Smooth muscle cell (in vitro differentiated cells): ENCODE data around the gene COX5A. TPM values are rescaled to one million over a fixed set of nuclear protein-coding genes. Genes with fewer than 3 reads are reported as not detected.
"Not testable (repeated sequence)": the region's sequence is repeated elsewhere in the genome, so short reads cannot be mapped to it uniquely, and the experiment has no call there.

Source experiments
- DNase-seq: peaks from one replicate; lab custom pipeline; 2025; ENCODE audit not compliant: unreplicated experiment; lab: John Stamatoyannopoulos, UW
- H2AFZ ChIP-seq: fragments of 200-600 bp; sonication (generic); 2 replicates; pipeline ENCODE4 v1.6.0; 2016; ENCODE audit warnings: antibody characterized with exemption, low read depth, mild to moderate bottlenecking
- H3F3A ChIP-seq: fragments of 200-600 bp; sonication (generic); 2 replicates; pipeline ENCODE4 v1.6.0; 2017; ENCODE audit warnings: antibody characterized with exemption, low read depth
- H3K27ac ChIP-seq: fragments of 200-600 bp; sonication (generic); 2 replicates; pipeline ENCODE4 v1.5.1; 2016; ENCODE audit warnings: low read depth, mild to moderate bottlenecking
- H3K27me3 ChIP-seq: fragments of 200-600 bp; sonication (generic); 2 replicates; pipeline ENCODE4 v1.6.1; 2016; ENCODE audit warnings: low read depth, mild to moderate bottlenecking
- H3K36me3 ChIP-seq: fragments of 200-600 bp; sonication (generic); 2 replicates; pipeline ENCODE4 v1.5.1; 2016; ENCODE audit warnings: low read depth
- H3K4me1 ChIP-seq: fragments of 200-600 bp; sonication (generic); 2 replicates; pipeline ENCODE4 v1.5.1; 2016; ENCODE audit warnings: low read depth
- H3K4me2 ChIP-seq: fragments of 200-600 bp; sonication (generic); 2 replicates; pipeline ENCODE4 v1.6.0; 2016; ENCODE audit warnings: mild to moderate bottlenecking
- H3K4me3 ChIP-seq: fragments of 200-600 bp; sonication (generic); 2 replicates; pipeline ENCODE4 v1.5.1; 2016; ENCODE audit warnings: mild to moderate bottlenecking
- H3K79me2 ChIP-seq: fragments of 200-600 bp; sonication (generic); 2 replicates; pipeline ENCODE4 v1.6.0; 2016; ENCODE audit warnings: low read depth, mild to moderate bottlenecking
- H3K9ac ChIP-seq: fragments of 200-600 bp; sonication (generic); 2 replicates; pipeline ENCODE4 v1.6.0; 2016; ENCODE audit warnings: low read depth
- H3K9me3 ChIP-seq: fragments of 200-600 bp; sonication (generic); replicated peaks from 2 replicates; pipeline ENCODE4 v1.5.1; 2016; ENCODE audit warnings: low read depth
- H4K20me1 ChIP-seq: fragments of 200-600 bp; sonication (generic); 2 replicates; pipeline ENCODE4 v1.6.0; 2016; ENCODE audit warnings: low read depth
- WGBS: methylation state at CpG from one replicate; pipeline ENCODE4 v1.1.7; 2016; ENCODE audit warnings: low lambda C conversion rate; 5-methylcytosine and 5-hydroxymethylcytosine counted together
- polyA plus RNA-seq: library from polyadenylated mRNA; unstranded; fragments of >200 nt; fragmentation: Nextera tagmentation; extraction: Ambion mirVana; gene quantifications from 2 replicates; pipeline ENCODE4 v1.2.1, GENCODE V29; 2016
- total RNA-seq: library from RNA; depleted of rRNA; stranded (reverse); fragments of >200 nt; gene quantifications from 2 replicates; pipeline ENCODE4 v1.2.3, GENCODE V29; 2014
- TF ChIP-seq, protein P1 (sequence below): fragments of 200-600 bp; sonication (generic); IDR thresholded peaks from 2 replicates; pipeline ENCODE4 v1.5.1; 2017; ENCODE audit warnings: borderline replicate concordance, mild to moderate bottlenecking, antibody characterized with exemption; ENCODE audit not compliant: insufficient read depth, poor library complexity, severe bottlenecking

The COX5A gene
- total and polyA plus RNA-seq, 2 experiments from 2014 or later: 154 to 325 TPM

GRCh38 chr15:74917676-74918075, 20.2 kb downstream of the COX5A start:
- Histone ChIP-seq H3K4me1 (no peaks in the 10 kb centered on the region), H3K9ac (no peak overlapping the region), H2AFZ (no peak overlapping the region), H3K27me3 (no peaks in the 10 kb centered on the region), H3K4me3 (no peak overlapping the region), H3F3A (no peaks in the 10 kb centered on the region), H3K4me2 (no peak overlapping the region), H3K9me3 (no peaks in the 10 kb centered on the region), H4K20me1 (no peaks in the 10 kb centered on the region), H3K79me2 (no peaks in the 10 kb centered on the region), H3K27ac (no peak overlapping the region), H3K36me3 (peaks cover 17% of the 10 kb centered on the region)
- no peak for DNase-seq
- TF ChIP-seq, protein P1, sequence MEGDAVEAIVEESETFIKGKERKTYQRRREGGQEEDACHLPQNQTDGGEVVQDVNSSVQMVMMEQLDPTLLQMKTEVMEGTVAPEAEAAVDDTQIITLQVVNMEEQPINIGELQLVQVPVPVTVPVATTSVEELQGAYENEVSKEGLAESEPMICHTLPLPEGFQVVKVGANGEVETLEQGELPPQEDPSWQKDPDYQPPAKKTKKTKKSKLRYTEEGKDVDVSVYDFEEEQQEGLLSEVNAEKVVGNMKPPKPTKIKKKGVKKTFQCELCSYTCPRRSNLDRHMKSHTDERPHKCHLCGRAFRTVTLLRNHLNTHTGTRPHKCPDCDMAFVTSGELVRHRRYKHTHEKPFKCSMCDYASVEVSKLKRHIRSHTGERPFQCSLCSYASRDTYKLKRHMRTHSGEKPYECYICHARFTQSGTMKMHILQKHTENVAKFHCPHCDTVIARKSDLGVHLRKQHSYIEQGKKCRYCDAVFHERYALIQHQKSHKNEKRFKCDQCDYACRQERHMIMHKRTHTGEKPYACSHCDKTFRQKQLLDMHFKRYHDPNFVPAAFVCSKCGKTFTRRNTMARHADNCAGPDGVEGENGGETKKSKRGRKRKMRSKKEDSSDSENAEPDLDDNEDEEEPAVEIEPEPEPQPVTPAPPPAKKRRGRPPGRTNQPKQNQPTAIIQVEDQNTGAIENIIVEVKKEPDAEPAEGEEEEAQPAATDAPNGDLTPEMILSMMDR: no peak
- WGBS: 87% methylated on average over 6 of the region's 6 CpGs

DNA sequence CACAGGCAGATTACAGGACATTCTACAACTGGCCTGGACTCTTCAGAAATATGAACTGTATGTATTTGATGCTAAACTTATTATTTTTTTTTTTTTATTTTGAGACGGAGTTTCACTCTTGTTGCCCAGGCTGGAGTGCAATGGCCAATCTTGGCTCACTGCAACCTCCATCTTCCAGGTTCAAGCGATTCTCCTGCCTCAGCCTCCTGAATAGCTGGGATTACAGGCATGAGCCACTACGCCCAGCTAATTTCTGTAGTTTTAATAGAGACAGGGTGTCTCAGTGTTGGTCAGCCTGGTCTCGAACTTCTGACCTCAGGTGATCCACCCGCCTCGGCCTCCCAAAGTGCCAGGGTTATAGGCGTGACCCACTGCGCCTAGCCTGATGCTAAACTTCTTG, 24.1 kb downstream of the COX5A start:
- WGBS: 99% methylated on average over 8 of the region's 8 CpGs

GRCh38 chr15:74913041-74913440, 24.8 kb downstream of the COX5A start:
- Histone ChIP-seq H2AFZ (no peak overlapping the region), H4K20me1 (no peaks in the 10 kb centered on the region), H3K9ac (no peak overlapping the region), H3K36me3 (no peaks in the 10 kb centered on the region), H3K4me1 (no peaks in the 10 kb centered on the region), H3K79me2 (no peaks in the 10 kb centered on the region), H3K9me3 (no peaks in the 10 kb centered on the region), H3K27ac (no peak overlapping the region), H3K4me2 (no peak overlapping the region), H3F3A (no peaks in the 10 kb centered on the region), H3K4me3 (no peak overlapping the region), H3K27me3 (no peaks in the 10 kb centered on the region)
- TF ChIP-seq, protein P1: no peak
- DNase-seq: no peak
- WGBS: 96% methylated on average over 9 of the region's 9 CpGs

More for the DNA sequence above, 24.1 kb downstream of the COX5A start:
- not testable (repeated sequence) for H3K27ac ChIP-seq, H3K9ac ChIP-seq, H3K36me3 ChIP-seq, H3K27me3 ChIP-seq, DNase-seq, H3K9me3 ChIP-seq, H3K4me2 ChIP-seq, H4K20me1 ChIP-seq, H2AFZ ChIP-seq, H3K4me3 ChIP-seq, H3F3A ChIP-seq, H3K4me1 ChIP-seq, H3K79me2 ChIP-seq

DNA sequence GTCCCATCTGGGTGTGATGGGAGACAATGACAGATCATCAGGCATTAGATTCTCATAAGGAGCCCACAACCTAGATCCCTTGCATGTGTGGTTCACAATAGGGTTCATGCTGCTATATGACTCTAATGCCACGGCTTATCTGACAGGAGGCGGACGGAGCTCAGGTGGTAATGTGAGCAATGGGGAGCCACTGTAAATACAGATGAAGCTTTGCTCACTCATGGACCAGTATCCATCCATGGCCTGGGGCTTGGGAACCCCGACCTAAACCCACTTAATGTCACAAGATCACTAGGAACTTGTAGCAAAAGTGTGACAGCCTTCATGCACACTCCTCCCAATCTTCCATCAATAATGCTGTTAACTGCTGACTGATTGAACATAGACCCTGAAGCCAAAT, 29.2 kb downstream of the COX5A start:
- Histone ChIP-seq H3K4me1 (peaks cover 11% of the 10 kb centered on the region), H3F3A (peaks cover 5% of the 10 kb centered on the region), H3K9ac (no peak overlapping the region), H3K27ac (no peak overlapping the region), H4K20me1 (peaks cover 7% of the 10 kb centered on the region), H3K27me3 (no peaks in the 10 kb centered on the region), H3K4me3 (no peak overlapping the region), H3K79me2 (peaks cover 19% of the 10 kb centered on the region), H3K9me3 (no peaks in the 10 kb centered on the region), H3K36me3 (no peaks in the 10 kb centered on the region), H2AFZ (no peak overlapping the region), H3K4me2 (no peak overlapping the region)
- WGBS: 97% methylated on average over 4 of the region's 4 CpGs
- TF ChIP-seq, protein P1: no peak
- DNase-seq: no peak
